ENCODE results near the gene LRRFIP1.
A peak's percentile ranks its signal among the peaks of the same experiment; 100 is the strongest.

LRRFIP1 gene

DNA sequence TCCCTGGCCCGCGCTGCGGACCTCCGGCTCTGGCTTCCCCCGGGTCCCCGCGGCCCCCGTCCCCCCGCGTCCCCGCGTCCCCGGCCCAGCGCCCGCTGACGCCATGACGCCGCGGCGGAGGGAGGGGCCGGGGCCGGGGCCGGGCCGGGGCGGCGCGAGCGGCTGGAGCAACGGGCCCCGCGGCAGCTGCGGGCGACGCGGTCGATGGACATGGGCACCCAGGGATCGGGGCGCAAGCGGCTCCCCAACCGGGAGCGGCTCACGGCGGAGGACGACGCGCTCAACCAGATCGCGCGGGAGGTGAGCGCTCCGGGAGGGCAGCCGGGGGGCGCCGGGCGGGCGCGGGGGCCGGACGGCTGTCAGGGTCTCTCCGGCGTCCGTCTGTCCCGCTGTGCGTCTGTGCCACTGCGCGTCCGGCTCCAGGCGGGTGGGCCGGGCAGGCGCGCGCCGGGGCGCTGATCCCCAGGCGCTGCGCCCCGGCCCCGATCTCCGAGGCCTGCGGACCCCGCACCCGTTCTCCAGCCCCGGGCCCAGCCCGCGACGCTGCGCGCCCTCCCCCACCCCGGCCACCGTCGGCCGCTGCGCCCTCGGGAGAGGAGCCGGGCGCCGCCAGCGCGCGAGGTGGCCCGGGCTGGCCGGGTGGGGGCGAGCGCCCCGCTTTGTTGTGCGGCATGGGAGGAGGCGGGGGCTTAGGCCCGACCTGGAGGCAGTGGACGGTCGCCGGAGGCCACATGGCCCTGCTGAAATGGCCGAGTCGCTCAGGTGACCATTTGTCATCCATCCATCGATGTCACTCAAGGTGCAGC lies at the start of gene LRRFIP1:
LRRFIP1 (plus strand) TSS at position 147 of the 806 bp plus-strand sequence; CDS start at position 205, 58 bp downstream.
- TF ChIP-seq CEBPB (IDR thresholded peaks at IDR 0.05) (no peak), YY1 (IDR thresholded peaks at IDR 0.05; ENCODE audit: low read depth) (0 out of 2 replicates have a peak, but pooled peaks have one; percentile 42), TCF12 (IDR thresholded peaks at IDR 0.05; ENCODE audit: low read depth) (no peak; the same call in 1 of the 2 replicates), RAD21 (IDR thresholded peaks at IDR 0.05; ENCODE audit: low read depth) (no peak), USF1 (IDR thresholded peaks at IDR 0.05) (peak; percentile 44), ZBTB7A (IDR thresholded peaks at IDR 0.05; ENCODE audit: low read depth) (peak; percentile 24; the same call in 1 of the 2 replicates), TAF1 (IDR thresholded peaks at IDR 0.05; ENCODE audit: low read depth) (no peak), REST (IDR thresholded peaks at IDR 0.05; ENCODE audit: low read depth) (no peak), CREB1 (IDR thresholded peaks at IDR 0.05; ENCODE audit: low read depth) (no peak), TEAD4 (IDR thresholded peaks at IDR 0.05) (no peak), EGR1 (IDR thresholded peaks at IDR 0.05) (no peak), MAX (IDR thresholded peaks at IDR 0.05) (peak; percentile 64; the same call in 1 of the 2 replicates), EP300 (IDR thresholded peaks at IDR 0.05; ENCODE audit: borderline replicate concordance) (no peak), FOXM1 (IDR thresholded peaks at IDR 0.05; ENCODE audit: borderline replicate concordance, low read depth) (no peak), NFIC (IDR thresholded peaks at IDR 0.05) (no peak)

DNA sequence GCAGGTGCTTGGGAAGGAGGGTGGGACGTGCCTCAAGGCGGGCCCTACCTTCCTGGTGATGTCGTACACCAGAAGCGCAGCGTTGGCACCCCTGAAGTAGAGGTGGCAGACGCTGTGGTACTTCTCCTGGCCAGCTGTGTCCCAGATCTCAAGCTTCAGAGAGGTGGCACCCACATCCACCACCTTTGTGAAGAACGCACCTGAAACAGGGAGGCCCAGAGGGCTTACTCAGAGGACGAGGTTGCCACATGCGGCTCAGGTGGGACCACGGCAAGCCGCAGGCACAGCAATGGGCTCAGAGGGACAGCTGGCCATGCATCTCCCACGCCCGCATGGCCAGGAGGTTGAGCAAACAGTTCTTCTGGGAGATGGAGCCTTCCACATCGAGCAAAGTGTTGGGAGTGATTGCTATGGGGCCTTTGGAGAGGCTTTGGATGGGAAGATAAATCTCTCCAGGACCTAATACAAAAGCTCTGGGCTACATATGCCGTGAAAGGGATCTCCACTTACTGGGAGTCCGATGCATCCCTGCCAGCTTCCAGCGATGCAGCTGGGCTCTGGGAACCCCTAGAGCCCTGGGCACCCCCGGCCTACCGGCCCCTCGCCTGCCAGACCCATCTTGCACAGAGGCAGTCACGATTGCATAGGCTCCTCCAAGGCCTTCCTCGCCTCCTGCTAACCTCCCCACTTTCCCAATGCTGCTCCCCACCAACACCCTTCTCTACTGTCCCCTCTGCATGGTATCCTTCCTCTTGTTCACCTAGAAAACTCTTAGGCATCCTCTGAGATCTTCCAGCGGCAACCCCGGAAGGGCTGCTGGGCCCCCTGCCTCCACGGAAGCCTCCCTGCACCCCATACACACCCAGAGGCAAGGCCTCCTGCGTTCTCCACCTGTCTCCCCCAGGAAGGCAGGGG lies 49.2 kb upstream of the LRRFIP1 start:
- TF ChIP-seq TEAD4 (IDR thresholded peaks at IDR 0.05) (no peak), REST (IDR thresholded peaks at IDR 0.05; ENCODE audit: low read depth) (no peak), FOXM1 (IDR thresholded peaks at IDR 0.05; ENCODE audit: borderline replicate concordance, low read depth) (no peak), USF1 (IDR thresholded peaks at IDR 0.05) (no peak), NFIC (IDR thresholded peaks at IDR 0.05) (no peak), EP300 (IDR thresholded peaks at IDR 0.05; ENCODE audit: borderline replicate concordance) (no peak), TAF1 (IDR thresholded peaks at IDR 0.05; ENCODE audit: low read depth) (no peak), ZBTB7A (IDR thresholded peaks at IDR 0.05; ENCODE audit: low read depth) (no peak), YY1 (IDR thresholded peaks at IDR 0.05; ENCODE audit: low read depth) (no peak), TCF12 (IDR thresholded peaks at IDR 0.05; ENCODE audit: low read depth) (no peak), CEBPB (IDR thresholded peaks at IDR 0.05) (no peak), EGR1 (IDR thresholded peaks at IDR 0.05) (no peak), MAX (IDR thresholded peaks at IDR 0.05) (no peak), RAD21 (IDR thresholded peaks at IDR 0.05; ENCODE audit: low read depth) (no peak), CREB1 (IDR thresholded peaks at IDR 0.05; ENCODE audit: low read depth) (no peak)

DNA sequence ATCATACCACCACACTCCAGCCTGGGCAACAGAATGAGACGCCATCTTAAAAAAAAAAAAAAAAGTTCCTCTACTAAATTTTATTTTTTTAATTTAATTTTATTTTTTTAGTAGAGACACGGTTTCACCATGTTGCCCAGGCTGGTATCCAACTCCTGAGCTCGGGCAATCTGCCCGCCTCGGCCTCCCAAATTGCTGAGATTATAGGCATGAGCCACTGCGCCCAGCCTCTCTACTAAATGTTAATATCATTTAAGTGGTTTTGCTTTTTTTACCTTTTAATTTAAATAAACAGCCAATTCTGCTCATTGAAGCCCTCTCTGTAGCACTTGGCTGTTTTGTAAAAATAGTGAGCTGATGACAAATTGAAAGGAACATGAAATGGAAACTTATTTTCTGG lies 46.1 kb upstream of the LRRFIP1 start:
- TF ChIP-seq RAD21 (IDR thresholded peaks at IDR 0.05; ENCODE audit: low read depth) (no peak), TEAD4 (IDR thresholded peaks at IDR 0.05) (no peak), CEBPB (IDR thresholded peaks at IDR 0.05) (no peak), YY1 (IDR thresholded peaks at IDR 0.05; ENCODE audit: low read depth) (no peak), FOXM1 (IDR thresholded peaks at IDR 0.05; ENCODE audit: borderline replicate concordance, low read depth) (no peak), EGR1 (IDR thresholded peaks at IDR 0.05) (no peak), MAX (IDR thresholded peaks at IDR 0.05) (no peak), TAF1 (IDR thresholded peaks at IDR 0.05; ENCODE audit: low read depth) (no peak), USF1 (IDR thresholded peaks at IDR 0.05) (no peak), REST (IDR thresholded peaks at IDR 0.05; ENCODE audit: low read depth) (no peak), ZBTB7A (IDR thresholded peaks at IDR 0.05; ENCODE audit: low read depth) (no peak), NFIC (IDR thresholded peaks at IDR 0.05) (no peak), EP300 (IDR thresholded peaks at IDR 0.05; ENCODE audit: borderline replicate concordance) (no peak), CREB1 (IDR thresholded peaks at IDR 0.05; ENCODE audit: low read depth) (no peak), TCF12 (IDR thresholded peaks at IDR 0.05; ENCODE audit: low read depth) (no peak)
